Middle frontal gyrus (tissue), 1 donor: ENCODE measurements around the gene RHOJ.
"Not testable (repeated sequence)": the region's sequence is repeated elsewhere in the genome, so short reads cannot be mapped to it uniquely, and the experiment has no call there.

Experiments
- DNase-seq: peaks from one replicate; pipeline ENCODE4 v3.0.0-alpha.2; 2015; ENCODE audit warnings: low spot score; ENCODE audit errors: extremely low spot score

The RHOJ gene

DNA sequence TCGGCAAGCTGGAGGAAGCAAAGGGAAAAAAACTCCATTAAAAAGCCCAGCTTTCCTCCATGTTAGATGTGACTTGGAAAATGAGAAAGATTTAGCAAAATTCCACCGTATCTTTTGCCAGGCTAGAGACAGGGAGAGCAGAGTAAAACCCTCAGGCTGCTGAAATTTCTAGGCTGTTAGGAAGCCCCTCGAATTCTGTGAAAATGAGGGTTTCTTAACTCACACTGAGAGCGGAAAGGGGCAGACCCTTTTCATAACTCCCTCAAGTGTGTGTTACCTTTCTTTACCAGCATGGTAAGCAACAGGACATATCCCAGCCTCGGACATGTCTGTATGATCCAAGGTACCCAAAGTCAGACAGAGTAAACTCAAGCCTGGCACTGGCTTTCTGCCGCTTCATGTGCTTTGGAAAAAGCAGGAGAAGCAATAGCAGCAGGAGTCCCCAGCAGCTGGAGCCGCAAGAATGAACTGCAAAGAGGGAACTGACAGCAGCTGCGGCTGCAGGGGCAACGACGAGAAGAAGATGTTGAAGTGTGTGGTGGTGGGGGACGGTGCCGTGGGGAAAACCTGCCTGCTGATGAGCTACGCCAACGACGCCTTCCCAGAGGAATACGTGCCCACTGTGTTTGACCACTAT, at the start of gene RHOJ:
Gene RHOJ (plus strand): TSS at position 37 of the 637 bp plus-strand sequence. CDS start 427 bp downstream, at position 464.
- DNase-seq, result no peak

DNA sequence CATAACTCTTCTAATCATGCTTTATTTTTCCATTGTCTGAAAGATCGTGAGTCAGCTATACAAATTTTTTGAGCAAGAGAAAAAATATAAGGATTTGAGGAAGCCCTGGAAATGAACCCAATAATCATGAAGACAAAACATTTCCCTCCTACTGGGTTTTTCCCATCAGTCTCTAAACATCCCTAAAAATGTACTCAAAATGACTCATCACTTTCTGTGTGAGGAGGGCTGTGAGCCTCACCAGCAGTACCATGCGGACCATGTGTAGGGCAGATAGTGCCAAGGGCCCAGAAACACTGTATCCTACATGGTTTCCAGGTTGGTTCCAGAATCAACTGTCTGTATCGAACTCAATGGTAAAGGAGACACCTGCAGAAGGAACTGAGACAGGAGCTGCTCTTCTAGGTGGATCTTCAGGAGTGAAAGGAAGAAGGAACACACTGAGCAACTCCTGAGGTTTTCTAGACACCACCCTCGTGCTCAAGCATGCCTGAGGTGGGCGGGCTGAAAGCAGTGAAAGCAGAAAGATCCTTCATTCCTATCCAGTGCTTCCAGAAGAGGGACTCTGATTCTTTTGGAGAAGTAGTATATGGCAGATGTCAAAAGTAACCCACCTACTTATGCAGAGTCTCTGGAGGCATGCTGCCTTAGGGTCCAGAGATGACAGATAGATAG, 48.6 kb upstream of the RHOJ start:
- no peak for DNase-seq

DNA sequence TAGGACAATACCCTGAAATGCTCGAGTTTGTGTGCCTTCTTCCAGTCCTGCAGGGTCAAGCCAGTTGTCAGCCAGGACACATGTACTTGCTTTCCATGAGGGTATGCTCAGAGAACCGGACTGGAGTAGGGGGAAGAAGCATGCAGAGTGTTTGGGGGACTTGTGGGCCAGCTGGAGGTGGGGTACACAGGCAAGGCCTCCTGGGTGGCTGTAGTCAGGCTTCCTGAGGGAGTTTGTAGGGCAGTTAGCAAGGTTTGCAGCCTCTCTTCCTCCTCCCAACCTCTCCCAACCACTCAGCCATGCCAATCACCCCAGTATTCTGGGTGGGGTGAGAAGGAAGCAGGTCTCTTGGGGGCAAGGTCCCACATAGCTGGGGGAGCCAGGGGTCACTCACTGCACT, 47.0 kb upstream of the RHOJ start:
- DNase-seq, result no peak

DNA sequence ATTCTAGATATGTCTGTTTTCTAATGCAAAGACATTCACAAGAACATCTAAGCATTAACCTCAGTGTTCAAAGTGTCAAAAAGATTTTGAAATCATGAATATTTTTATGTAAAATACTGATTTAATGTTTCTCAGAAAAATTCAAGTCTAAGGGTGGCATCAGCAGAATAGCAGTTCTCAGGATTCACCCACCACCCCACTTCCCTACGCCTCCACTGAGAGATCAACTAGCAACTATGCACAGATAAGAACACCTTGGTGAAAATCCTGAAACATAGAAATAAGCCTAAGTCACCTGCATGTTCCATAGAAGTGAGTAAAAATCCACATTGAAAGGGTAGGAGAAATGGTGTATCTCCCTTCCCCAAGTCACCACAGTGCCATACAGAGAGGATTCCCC, 40.9 kb upstream of the RHOJ start:
- no peak for DNase-seq

DNA sequence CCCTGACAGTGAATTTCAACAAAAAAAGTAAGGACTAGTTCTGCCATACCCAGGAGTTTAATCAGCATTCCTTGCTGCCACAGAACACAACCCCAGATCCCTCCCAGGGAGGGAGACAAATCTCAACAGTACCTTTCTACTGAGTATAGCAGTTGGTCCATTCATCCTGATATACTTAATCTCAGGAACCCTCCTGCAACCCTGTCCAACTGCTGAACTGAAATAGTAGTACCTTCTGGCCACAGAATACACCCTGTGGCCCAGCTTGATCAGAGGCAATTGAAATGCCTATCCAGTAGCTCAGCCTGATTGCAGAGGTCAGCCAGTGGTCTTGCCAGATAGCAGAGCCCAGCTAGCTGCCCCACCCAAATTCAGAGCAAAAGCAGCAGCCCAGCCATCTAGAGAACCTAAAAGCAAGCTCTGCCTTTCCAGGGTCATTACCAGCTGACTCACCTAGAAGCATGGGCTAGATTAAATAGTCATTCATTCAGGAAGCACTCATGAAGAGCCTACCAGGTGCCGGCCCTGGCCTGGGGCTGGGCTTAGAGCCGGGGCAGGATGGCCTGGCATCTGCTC, 40.0 kb upstream of the RHOJ start:
- no peak for DNase-seq

DNA sequence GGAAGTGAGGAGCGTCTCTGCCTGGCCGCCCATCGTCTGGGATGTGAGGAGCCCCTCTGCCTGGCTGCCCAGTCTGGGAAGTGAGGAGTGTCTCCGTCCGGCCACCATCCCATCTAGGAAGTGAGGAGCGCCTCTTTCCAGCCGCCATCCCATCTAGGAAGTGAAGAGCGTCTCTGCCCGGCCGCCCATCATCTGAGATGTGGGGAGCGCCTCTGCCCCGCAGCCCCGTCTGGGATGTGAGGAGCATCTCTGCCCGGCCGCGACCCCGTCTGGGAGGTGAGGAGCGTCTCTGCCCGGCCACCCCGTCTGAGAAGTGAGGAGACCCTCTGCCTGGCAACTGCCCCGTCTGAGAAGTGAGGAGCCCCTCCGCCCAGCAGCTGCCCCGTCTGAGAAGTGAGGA, 39.0 kb upstream of the RHOJ start:
- not testable (repeated sequence) for DNase-seq

DNA sequence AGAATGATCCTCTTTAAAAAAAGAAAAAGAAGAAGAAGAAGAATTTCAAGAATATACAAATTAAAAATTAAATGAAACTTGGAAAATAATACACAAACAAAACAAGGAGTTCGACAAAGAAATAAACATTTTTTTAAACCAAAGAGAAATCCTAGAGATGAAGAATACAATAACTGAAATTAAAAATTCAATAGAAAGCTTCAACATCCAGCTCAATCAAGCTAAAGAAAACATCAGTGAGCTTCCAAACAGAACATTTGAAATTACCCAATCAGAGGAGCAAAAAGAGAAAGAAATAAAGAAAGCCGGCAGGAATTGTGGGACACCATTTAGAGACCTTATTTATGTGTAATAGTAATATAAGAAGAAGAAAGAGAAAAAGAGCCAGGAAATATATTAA, 37.2 kb upstream of the RHOJ start:
- no peak for DNase-seq

DNA sequence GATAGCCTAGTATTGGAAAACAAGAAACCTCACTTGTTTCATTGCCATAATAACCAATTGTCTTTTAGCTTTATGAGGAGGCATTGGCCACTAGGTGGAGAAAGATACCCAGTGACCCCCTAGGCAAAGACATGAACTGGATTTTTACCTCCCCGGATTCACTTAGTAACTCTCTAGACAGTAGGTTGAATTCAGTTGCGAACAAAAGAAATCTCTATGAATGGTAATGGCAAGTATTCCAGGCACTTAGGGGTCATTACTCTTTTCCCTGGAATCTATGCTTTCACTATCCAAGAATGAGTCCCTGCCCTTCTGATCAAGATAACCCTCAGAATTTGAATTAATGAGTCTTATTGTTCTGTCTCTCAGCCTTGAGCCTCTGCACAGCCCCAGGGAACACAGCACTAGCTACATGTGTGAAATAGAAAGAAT, 29.5 kb upstream of the RHOJ start:
- DNase-seq, result no peak

DNA sequence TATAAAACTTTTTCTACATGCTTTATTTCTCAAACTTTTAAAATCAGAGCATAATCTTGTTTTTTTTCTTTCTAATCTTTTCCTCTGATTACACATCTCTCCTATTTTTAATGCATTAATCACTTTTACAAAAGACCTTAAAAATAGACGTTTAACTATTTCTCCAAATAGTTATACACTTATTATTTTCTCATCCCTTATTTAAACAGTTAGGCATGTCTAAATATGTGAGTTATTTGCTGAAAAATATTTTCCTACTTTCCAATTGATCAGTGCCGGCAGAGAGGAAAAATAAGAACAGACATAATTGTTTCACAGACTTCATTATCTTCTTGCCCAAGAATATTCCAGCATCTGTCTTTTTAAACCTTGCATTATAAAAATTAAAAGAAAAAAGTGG, 28.7 kb upstream of the RHOJ start:
- DNase-seq, result no peak

DNA sequence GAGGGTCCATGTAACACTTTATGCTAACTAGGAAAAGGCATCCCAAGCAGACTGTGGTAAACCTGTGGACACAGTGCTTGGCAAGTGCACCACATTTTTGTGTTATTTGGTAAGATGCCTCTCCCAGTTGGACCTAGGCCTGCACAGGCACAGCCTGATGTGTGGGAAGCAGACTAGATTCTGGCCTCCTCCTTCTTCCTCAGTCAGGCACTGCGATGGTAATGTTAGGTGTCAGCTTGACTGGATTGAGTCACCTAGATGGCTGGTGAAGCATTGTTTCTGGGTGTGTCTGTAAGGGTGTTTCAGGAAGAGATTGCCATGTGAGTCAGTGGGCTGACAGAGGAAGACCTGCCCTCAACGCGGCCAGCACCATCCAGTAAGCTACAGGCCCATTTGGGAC, 25.3 kb upstream of the RHOJ start:
- no peak for DNase-seq

DNA sequence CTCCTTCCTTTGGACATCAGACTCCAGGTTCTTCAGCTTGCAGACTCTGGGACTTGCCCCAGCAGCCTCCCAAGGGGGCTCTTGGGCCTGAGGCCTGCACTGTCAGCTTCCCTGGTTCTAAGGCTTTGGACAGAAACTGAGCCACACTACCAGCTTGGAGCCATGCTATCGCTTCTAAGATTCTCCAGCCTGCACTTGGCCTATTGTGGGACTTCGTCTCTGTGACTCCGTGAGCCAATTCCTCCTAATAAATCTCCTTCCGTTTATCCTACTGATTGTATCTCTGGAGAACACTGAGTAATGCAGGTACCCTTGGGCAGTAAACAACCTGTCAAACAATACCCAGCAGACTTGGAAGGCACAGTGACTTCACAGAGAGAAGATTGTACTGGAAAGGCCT, 24.9 kb upstream of the RHOJ start:
- DNase-seq, result no peak

DNA sequence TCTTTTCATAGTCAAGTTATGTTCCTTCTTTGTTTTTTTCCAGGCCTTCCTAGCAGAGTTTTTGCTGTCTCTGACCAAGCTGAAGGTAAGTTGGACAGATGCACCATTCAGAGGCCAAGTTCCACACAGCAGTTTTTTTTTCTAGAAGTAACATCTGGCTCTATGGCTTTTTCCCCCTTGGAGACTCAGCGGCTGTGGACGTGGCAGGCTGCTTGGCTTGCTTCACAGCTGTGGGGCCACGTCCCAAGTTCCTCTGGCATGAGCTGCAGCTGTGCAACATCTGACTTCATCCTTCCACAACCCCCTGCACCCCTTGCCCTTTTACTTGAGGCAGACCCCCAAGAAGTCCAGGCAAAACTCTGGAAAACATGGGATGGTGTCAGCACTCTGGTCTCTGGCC, 24.2 kb upstream of the RHOJ start:
- no peak for DNase-seq

DNA sequence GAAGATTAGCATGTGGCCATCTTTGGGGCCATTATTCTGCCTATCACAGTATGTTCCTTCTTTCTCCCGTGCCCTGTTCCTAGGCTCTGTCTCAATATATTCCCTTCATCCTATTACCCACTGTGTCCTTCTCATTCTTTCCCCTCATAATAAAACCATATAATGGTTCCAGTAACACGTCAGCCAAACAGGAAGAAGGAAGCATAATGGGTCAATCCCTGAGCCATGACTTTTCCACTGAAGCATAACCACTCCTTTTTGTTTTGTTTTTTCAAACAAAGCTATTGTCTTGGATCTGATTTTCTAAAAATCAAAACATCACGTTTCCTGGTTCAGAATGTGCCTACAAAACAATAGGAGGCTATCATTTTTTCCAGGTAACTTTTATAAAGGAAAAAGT, 21.3 kb upstream of the RHOJ start:
- DNase-seq, result no peak

DNA sequence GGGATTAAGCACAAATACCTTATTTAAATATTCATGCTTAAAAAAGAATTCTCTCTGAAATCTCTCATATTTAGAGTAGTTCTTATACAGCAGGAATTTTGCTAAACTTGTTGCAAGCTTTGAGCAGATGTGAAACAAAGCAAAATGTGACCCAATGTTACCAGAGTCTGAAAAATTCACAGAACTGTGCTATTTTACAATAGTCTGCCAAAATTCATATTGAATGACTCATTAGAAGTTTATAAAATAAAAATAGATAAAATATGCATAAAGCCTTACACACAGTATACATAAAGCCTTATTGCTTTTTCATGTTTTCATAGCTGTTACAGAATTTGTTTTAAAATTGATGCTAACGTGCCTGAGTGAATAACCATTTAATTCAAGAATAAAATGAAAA, 17.8 kb upstream of the RHOJ start:
- DNase-seq, result no peak

DNA sequence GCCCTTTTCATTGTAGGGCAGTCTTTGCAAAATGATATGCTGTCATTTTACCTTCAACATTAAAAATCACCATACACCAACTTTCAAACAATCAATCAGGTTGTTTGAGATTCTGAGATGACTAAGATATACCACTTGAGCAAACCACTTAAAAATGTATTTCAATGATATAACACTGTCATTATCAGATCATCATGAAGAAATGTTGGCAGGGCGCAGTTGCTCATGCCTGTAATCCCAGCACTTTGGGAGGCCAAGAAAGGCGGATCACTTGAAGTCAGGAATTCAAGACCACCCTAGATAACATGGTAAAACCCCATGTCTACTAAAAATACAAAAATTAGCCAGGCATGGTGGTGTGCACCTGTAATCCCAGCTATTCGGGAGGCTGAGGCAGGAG, 13.0 kb upstream of the RHOJ start:
- no peak for DNase-seq

DNA sequence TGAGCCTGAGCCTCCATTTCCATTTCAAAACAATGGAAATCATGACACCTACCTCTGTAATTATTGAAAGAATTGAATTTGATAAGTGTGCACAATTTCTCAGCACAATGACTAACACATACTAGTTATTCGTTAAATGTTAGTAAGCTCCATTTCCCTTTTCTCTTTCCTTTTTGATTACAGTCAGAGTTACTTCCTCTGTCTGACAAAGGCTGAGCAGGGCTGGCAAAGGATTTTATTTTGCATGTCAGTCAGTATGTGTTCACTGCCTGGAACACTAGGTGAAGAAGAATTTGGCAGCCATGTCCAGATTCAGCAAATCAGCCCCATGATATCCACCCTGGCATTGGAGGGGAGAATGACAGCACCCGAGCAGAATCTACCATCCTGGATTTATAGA, 12.2 kb upstream of the RHOJ start:
- DNase-seq, result no peak

DNA sequence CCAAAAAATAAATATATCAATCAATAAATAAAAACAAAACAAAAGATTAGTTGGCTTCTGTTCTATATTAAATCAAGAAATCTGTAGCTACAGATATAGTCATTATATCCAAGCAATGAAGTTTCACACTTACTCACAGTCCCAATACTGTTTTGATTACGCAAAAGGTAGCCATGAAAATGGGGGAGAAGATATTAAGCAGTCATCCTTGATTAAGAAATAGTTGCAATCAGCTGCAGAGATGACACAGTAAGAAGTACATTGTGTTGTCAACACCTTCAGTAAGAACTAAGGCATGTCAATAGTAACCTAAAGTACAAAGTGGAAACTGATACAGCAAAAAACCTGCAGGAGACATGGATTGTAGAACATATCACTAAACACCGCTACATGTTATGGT, 11.0 kb upstream of the RHOJ start:
- DNase-seq, result no peak

DNA sequence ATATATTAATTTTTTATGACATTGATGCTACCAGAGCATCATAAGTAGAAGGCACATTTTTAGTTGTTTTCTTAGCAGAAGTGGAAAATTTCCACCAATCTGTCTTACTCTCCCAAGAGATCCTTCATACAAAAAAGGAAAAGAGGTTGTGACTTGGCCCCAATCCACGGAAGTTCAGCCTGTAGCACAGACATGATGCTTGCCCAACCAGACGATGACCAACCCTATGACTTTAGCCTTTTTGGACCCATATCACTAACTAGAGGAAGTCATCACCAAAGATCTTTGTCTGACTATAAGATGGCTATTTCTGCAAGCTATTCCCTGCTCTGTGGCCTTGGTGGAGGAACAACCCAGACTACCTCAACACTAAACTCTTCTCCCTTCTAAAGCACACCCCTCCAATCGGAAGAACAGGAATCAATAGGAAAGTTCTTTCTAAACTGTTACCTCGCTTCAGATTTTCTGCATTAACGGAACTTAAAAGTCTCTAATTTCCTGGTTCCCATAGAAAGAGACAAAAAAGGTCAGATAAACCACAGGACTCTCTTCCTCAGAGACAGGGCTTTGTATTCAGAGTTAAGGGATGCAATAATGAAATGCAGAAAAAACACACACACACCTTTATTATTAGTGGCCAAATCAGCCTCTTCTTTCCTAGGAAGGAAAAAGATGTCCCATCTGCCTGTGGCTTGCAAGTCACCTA, 4.1 kb upstream of the RHOJ start:
- DNase-seq, result no peak

DNA sequence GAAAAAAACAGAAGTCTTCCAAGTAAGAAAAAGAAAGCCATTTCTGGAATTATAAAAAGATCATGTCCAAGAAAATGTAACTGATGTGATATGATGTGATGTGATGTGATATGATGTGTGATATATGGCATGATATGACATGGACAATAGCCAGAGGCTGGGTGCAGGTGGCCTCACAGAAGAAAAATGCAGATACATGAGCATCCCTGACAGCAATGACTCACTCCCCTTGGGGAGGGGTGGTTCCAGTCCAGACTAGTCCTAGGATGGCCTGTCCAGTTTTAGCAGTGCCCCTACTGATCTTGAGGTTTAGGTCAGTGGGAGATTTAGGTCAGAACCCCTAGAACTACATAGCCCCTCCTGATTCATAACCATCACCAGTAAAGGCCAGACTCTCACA, 3.5 kb upstream of the RHOJ start:
- no peak for DNase-seq

DNA sequence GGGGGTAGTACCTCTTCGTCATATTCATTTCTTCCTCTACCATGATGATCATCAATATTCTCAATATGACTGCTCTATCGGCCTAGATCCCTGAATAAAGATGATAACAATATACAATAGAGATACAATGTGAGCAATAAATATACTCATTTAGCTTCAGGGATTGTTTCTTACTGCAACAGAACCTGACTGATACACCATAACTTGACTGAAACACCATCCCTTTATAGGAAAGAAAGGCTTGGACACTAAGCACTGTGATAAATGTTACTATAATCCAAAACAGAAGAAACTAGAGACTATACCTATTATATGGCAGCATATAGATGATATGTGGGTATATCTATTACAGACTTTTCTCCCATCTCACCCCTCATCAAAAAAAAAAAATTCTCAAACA, 1.2 kb upstream of the RHOJ start:
- no peak for DNase-seq

DNA sequence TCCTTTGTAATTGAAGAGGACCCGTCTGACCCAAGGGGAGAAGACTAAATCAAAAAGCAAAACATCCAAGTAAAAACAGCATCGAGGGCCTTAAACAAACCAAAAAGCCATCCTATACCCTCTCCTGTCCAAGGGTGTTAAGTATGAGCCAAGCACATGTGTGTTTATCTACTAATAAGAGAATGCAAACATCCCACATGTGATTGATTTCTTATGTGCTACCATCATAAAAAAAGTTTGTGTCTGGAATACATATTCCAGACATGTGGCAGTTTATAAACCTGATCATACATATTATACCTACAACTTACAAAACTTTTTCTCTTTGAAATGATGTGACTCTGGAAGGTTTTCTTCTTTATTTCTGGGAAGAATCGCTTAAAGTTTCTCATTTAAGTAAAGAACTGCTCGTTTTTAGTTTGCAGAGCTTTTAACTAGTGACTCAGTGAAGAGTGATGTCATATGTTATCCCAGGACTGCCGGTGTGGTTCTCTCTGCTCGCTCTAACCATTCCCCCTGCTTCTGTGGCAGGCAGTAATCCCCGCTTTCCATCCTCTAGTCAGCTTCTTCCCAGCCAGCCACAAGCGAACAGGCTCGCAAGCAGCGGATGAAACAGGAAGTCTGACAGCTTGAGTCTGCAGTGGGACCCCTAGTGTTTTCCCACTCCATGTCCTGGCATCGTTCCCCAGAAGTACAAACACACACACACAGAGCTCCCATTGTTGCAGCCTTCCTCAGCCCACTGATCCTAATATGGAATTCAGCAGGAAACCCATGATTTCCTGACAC, 431 bp upstream of the RHOJ start:
- DNase-seq, result peak; percentile 69
